D721Med (cell line): Measurements from ENCODE around the gene KCNQ4.

ENCODE experiments used
- DNase-seq: peaks from one replicate; pipeline ENCODE4 v3.0.0; 2011; ENCODE audit warnings: low spot score; ENCODE audit not compliant: insufficient read length
- FAIRE-seq: peaks from 2 replicates; lab custom pipeline; 2011; peaks lifted over from hg19 to GRCh38; lab: Jason Lieb, UNC
- CTCF ChIP-seq: IDR thresholded peaks from 2 replicates; pipeline ENCODE4 v1.5.1; 2012; ENCODE audit warnings: mild to moderate bottlenecking, control low read depth; ENCODE audit not compliant: insufficient read depth; ENCODE audit errors: missing control alignments

The KCNQ4 gene

GRCh38 chr1:40783001-40783905, at the start of gene KCNQ4:
Gene KCNQ4 (plus strand): TSS chr1:40783787. CDS start chr1:40784094, 307 bp downstream.
- FAIRE-seq (no peak), DNase-seq (no peak)
- no peak for TF ChIP-seq CTCF

- FAIRE-seq, result no peak
These were observed 48.5 kb upstream of the KCNQ4 start for GRCh38 chr1:40734882-40735628.

GRCh38 chr1:40736085-40736531, 47.5 kb upstream of the KCNQ4 start:
- DNase-seq, result no peak
- no peak for TF ChIP-seq CTCF
- no peak for FAIRE-seq

More at GRCh38 chr1:40734882-40735628, 48.5 kb upstream of the KCNQ4 start:
- no peak for DNase-seq
- TF ChIP-seq CTCF, result no peak

GRCh38 chr1:40738831-40739230, 44.8 kb upstream of the KCNQ4 start:
- TF ChIP-seq CTCF, result no peak
- FAIRE-seq, result no peak
- no peak for DNase-seq

GRCh38 chr1:40739455-40740008, 44.1 kb upstream of the KCNQ4 start:
- DNase-seq (no peak), FAIRE-seq (no peak)
- TF ChIP-seq CTCF, result no peak

GRCh38 chr1:40740039-40740996, 43.3 kb upstream of the KCNQ4 start:
- no peak for TF ChIP-seq CTCF
- no peak for DNase-seq
- no peak for FAIRE-seq
